Activated naive CD4-positive, alpha-beta T cell treated with anti-CD3 and anti-CD28 coated beads for 36 hours (primary cell): ENCODE results near the gene CHRNA5. TPM values are rescaled to one million over a fixed set of nuclear protein-coding genes. Genes with fewer than 3 reads are reported as not detected.

Source experiments
- CTCF ChIA-PET: fragments of 350-600 bp; sonication (Branson Sonifier 250); formaldehyde crosslinking; loops from one replicate; lab custom pipeline; 2021; ENCODE audit warnings: antibody characterized with exemption; lab: Charles Lee
- DNase-seq: peaks from one replicate; pipeline ENCODE4 v3.0.0-alpha.2; 2020
- H3K27ac Mint-ChIP-seq: one replicate; pipeline ENCODE4 v1.8.0; 2021; ENCODE audit warnings: mild to moderate bottlenecking, mixed read lengths
- H3K27me3 Mint-ChIP-seq: one replicate; pipeline ENCODE4 v1.8.0; 2021; ENCODE audit warnings: low read depth, mixed read lengths
- H3K36me3 Mint-ChIP-seq: one replicate; pipeline ENCODE4 v1.8.0; 2021; ENCODE audit warnings: low read depth, mixed read lengths
- H3K4me1 Mint-ChIP-seq: one replicate; pipeline ENCODE4 v1.8.0; 2021; ENCODE audit warnings: low read depth, mixed read lengths
- H3K4me3 Mint-ChIP-seq: one replicate; pipeline ENCODE4 v1.8.0; 2021; ENCODE audit warnings: mild to moderate bottlenecking, moderate library complexity, mixed read lengths
- H3K9me3 Mint-ChIP-seq: one replicate; pipeline ENCODE4 v1.8.0; 2021; ENCODE audit warnings: mixed read lengths
- intact Hi-C: fragments of 100-400 bp; cut with micrococcal nuclease; formaldehyde crosslinking; loops from one replicate; pipeline ENCODE4 v1.15.1; 2023
- total RNA-seq, 2 experiments: library from RNA; stranded (reverse); gene quantifications; one replicate each; pipeline ENCODE4 v1.2.3, GENCODE V29; 2021

CHRNA5 gene
- total RNA-seq, 2 experiments from 2014 or later = 1.1 to 1.5 TPM

GRCh38 chr15:78634210-78635145, 69.2 kb downstream of the CHRNA5 start:
- intact Hi-C loops = loop anchor here (5.0 kb wide), 1 partner anchor 118 kb away; no protein-coding TSS in a partner anchor
- Mint-ChIP-seq H3K4me1 (no peaks in the 10 kb centered on the region), H3K36me3 (no peaks in the 10 kb centered on the region), H3K27me3 (peaks cover 6% of the 10 kb centered on the region), H3K9me3 (peaks cover 7% of the 10 kb centered on the region), H3K27ac (no peak overlapping the region), H3K4me3 (no peak overlapping the region)
- no peak for DNase-seq
- CTCF ChIA-PET = interaction anchor here (0.6 to 7.1 kb wide), 2 partner anchors 76 to 246 kb away, joined by 4 to 102 read pairs; no protein-coding TSS in a partner anchor

GRCh38 chr15:78635346-78635745, 70.0 kb downstream of the CHRNA5 start:
- Mint-ChIP-seq H3K27me3 (peaks cover 10% of the 10 kb centered on the region), H3K9me3 (peaks cover 7% of the 10 kb centered on the region), H3K4me1 (no peaks in the 10 kb centered on the region), H3K27ac (no peak overlapping the region), H3K4me3 (no peak overlapping the region), H3K36me3 (no peaks in the 10 kb centered on the region)
- intact Hi-C loops = loop anchor here (5.0 kb wide), 1 partner anchor 117 kb away; no protein-coding TSS in a partner anchor
- no peak for DNase-seq
- CTCF ChIA-PET = interaction anchor here (7.1 kb wide), 1 partner anchor 75 kb away, joined by 102 read pairs; no protein-coding TSS in a partner anchor

DNA sequence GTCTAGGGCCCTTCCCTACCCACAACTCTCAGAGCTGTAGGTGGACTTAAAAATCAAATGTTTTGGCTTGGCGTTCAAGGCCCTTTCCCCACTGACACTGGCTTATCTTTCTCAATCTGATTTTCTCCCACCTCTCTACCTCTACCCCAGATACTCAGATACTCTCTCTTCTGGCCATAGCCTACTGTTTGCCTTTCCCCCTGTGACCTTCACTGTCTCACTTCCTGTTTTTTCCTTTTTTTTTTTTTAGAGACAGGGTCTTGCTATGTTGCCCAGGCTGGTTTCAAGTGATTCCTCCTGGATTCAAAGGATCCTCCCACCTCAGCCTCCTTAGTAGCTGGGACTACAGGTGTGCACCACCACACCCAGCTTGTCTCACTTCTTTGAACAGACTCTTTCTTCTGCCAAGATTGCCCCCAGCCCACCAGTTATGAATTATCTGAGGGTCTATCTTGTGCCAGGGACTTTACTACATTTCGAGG, 71.1 kb downstream of the CHRNA5 start:
- H3K4me3 Mint-ChIP-seq = no peak overlapping the region
- intact Hi-C loops = loop anchor here (5.0 kb wide), 1 partner anchor 116 kb away; no protein-coding TSS in a partner anchor
- H3K36me3 Mint-ChIP-seq = no peaks in the 10 kb centered on the region
- H3K27ac Mint-ChIP-seq = no peak overlapping the region
- H3K9me3 Mint-ChIP-seq = peaks cover 7% of the 10 kb centered on the region
- peaks cover 12% of the 10 kb centered on the region for H3K27me3 Mint-ChIP-seq
- CTCF ChIA-PET = interaction anchor here (4.0 to 7.1 kb wide), 2 partner anchors 74 to 103 kb away, joined by 25 to 102 read pairs; no protein-coding TSS in a partner anchor
- H3K4me1 Mint-ChIP-seq = peaks cover 3% of the 10 kb centered on the region
- DNase-seq = no peak

DNA sequence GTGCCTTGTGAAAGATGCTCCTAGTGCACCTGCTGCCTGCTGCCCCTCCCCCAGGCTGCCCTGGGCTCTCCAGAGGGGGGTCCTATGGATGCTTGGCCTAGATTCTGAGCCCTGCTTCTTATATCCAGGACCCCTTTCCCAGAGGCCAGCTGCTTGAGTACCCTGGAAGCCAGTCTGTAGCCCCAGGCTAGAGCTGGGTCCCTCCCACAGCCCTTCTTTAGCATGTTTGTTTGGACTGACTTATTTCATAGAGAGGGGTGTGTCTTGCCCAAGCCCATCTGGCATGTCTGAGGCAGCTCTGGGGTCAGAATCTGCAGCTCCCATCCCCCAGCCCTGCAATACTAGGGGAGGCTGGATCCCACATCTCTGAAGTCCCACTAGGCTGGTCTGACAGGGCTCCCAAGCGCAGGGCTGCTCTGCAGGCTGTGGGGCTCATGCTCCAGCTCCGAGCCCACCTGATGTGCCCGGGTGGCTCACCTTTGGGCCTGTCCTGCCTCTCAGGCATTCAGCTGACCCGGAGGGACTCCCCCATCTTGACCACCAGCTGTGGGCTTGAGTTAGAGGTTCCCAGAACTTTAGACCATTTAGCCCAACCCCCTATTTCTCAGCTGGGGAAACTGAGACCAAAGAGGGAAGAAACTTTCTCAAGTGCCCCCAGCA, 72.6 kb downstream of the CHRNA5 start:
- H3K36me3 Mint-ChIP-seq = no peaks in the 10 kb centered on the region
- intact Hi-C loops = loop anchor here (1.0 to 5.0 kb wide), 3 partner anchors 61 to 114 kb away; no protein-coding TSS in a partner anchor
- DNase-seq = no peak
- CTCF ChIA-PET = interaction anchor here (0.8 to 7.1 kb wide), 6 partner anchors 14 to 113 kb away, joined by 3 to 102 read pairs (median 4); no protein-coding TSS in a partner anchor
- peaks cover 8% of the 10 kb centered on the region for H3K4me1 Mint-ChIP-seq
- H3K27ac Mint-ChIP-seq = no peak overlapping the region
- H3K4me3 Mint-ChIP-seq = no peak overlapping the region
- H3K27me3 Mint-ChIP-seq = peaks cover 18% of the 10 kb centered on the region
- peaks cover 4% of the 10 kb centered on the region for H3K9me3 Mint-ChIP-seq

GRCh38 chr15:78638658-78639314, 73.5 kb downstream of the CHRNA5 start:
- intact Hi-C loops = loop anchor here (1.0 to 5.0 kb wide), 3 partner anchors 60 to 114 kb away; no protein-coding TSS in a partner anchor
- no peak overlapping the region for H3K4me3 Mint-ChIP-seq
- peak; percentile 75 for DNase-seq
- no peaks in the 10 kb centered on the region for H3K36me3 Mint-ChIP-seq
- H3K9me3 Mint-ChIP-seq = no peaks in the 10 kb centered on the region
- peaks cover 18% of the 10 kb centered on the region for H3K27me3 Mint-ChIP-seq
- H3K27ac Mint-ChIP-seq = no peak overlapping the region
- CTCF ChIA-PET = interaction anchor here (0.7 to 7.1 kb wide), 9 partner anchors 20 to 170 kb away, joined by 3 to 102 read pairs (median 3); no protein-coding TSS in a partner anchor
- peaks cover 8% of the 10 kb centered on the region for H3K4me1 Mint-ChIP-seq

- no peak for DNase-seq
- Mint-ChIP-seq H3K4me3 (peak overlapping the region; percentile 49), H3K36me3 (no peaks in the 10 kb centered on the region), H3K27ac (no peak overlapping the region), H3K4me1 (peaks cover 8% of the 10 kb centered on the region), H3K27me3 (peaks cover 18% of the 10 kb centered on the region), H3K9me3 (no peaks in the 10 kb centered on the region)
- CTCF ChIA-PET = interaction anchor here (0.9 to 7.1 kb wide), 4 partner anchors 22 to 99 kb away, joined by 3 to 102 read pairs (median 16); no protein-coding TSS in a partner anchor
- intact Hi-C loops = no loop called here
Observed at GRCh38 chr15:78640527-78641101, 75.3 kb downstream of the CHRNA5 start.

DNA sequence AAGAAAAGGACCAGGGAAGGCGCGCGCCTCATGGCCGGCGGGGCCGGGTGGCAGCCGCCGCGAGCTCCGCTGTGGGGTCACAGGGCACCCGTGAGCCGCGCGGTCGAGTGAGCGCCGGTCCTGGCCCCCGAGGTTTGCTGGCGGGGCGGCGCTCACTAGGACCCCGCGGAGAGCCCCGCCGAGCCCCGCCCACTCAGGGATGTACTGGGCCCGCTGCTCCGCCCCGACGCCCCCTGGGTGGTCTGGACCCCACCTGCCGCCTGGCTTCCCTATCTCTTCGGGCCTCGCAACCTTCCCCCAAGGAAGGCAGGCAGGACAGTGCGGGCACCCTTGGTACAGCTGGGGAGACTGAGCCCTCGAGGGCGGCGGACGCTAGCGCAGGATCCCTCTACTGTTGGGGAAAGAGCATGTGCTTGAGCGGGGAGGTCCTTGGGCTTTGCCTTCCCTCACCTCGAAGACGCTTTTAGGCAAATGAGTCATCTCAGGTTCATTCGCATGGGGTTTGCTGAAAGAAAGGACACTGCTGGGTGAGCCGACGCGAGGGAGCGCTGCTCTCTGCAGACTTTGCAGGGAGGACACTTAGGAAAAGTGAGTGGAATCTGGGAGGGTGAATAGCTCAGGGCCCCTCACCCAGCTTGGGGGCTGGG, 75.9 kb downstream of the CHRNA5 start, which contains the start of gene CHRNB4:
TSS of gene CHRNB4 (minus strand) at position 109 of the 647 bp plus-strand sequence. CDS start at position 32, 77 bp downstream.
- peaks cover 18% of the 10 kb centered on the region for H3K27me3 Mint-ChIP-seq
- no peak within 1 kb of the TSS for H3K27ac Mint-ChIP-seq
- DNase-seq = peak; percentile 10
- no peaks in the 10 kb centered on the region for H3K36me3 Mint-ChIP-seq
- H3K9me3 Mint-ChIP-seq = no peaks in the 10 kb centered on the region
- H3K4me3 Mint-ChIP-seq = peak within 1 kb of the TSS; percentile 52
- intact Hi-C loops = no loop called here
- CTCF ChIA-PET = interaction anchor here (1.6 to 7.1 kb wide), 2 partner anchors 69 to 99 kb away, joined by 3 to 102 read pairs; no protein-coding TSS in a partner anchor
- H3K4me1 Mint-ChIP-seq = peaks cover 8% of the 10 kb centered on the region

GRCh38 chr15:78641749-78642275, 76.5 kb downstream of the CHRNA5 start:
- Mint-ChIP-seq H3K27ac (no peak overlapping the region), H3K4me3 (peak overlapping the region; percentile 52), H3K27me3 (peaks cover 18% of the 10 kb centered on the region), H3K4me1 (peaks cover 8% of the 10 kb centered on the region), H3K36me3 (no peaks in the 10 kb centered on the region), H3K9me3 (no peaks in the 10 kb centered on the region)
- CTCF ChIA-PET = interaction anchor here (1.0 to 7.1 kb wide), 4 partner anchors 68 to 98 kb away, joined by 3 to 102 read pairs (median 4); no protein-coding TSS in a partner anchor
- intact Hi-C loops = no loop called here
- no peak for DNase-seq

DNA sequence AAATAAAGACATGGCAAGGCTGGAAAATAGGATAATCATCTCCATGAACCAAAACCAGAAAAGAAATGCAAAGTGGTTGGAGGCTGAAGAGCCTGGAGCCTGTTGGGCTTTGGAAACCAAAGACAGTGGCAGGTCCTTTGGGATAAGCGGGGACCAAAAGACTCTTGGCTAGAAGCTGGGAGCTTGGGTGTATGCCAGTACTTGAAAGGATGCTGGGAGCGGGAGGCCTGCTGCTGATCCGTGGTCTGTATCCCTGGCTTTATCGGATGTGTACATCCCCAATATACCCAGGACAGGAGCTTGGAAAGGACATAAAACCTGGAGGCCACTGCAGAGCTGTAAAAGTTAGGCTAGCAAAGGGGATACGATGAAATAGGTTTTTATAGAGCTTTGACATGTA, 77.0 kb downstream of the CHRNA5 start:
- H3K9me3 Mint-ChIP-seq = no peaks in the 10 kb centered on the region

More for the DNA sequence above, 77.0 kb downstream of the CHRNA5 start:
- Mint-ChIP-seq H3K4me3 (no peak overlapping the region), H3K36me3 (no peaks in the 10 kb centered on the region), H3K27me3 (peaks cover 18% of the 10 kb centered on the region), H3K27ac (no peak overlapping the region), H3K4me1 (peaks cover 8% of the 10 kb centered on the region)
- CTCF ChIA-PET = interaction anchor here (1.0 to 1.6 kb wide), 3 partner anchors 67 to 98 kb away, joined by 3 to 4 read pairs (median 4); no protein-coding TSS in a partner anchor
- intact Hi-C loops = no loop called here
- no peak for DNase-seq
